Right lobe of liver (tissue), 6 donors: Measurements from ENCODE around the gene SFXN3. TPM values are rescaled to one million over a fixed set of nuclear protein-coding genes. Genes with fewer than 3 reads are reported as not detected.

Experiments
- ATAC-seq, 4 donors: fragments of 200-7000 bp; cut with Tn5 transposase; one replicate each; pipeline ENCODE4 v1.9.1; 2020; ENCODE audit warnings: mild to moderate bottlenecking in 4 of 4, moderate library complexity in 4 of 4
- DNase-seq, 3 donors: peaks; one replicate each; pipeline ENCODE4 v3.0.0-alpha.2; 2020
- H3K27ac ChIP-seq, 3 donors: fragments of 200-600 bp; one replicate each; pipeline ENCODE4 v1.8.0; 2022
- H3K27me3 ChIP-seq, 2 donors: fragments of 200-600 bp; one replicate each; pipeline ENCODE4 v1.8.0; 2022
- H3K36me3 ChIP-seq, 4 donors: fragments of 200-600 bp; sonication (generic) in 1 of 4; one replicate each; pipeline versions ENCODE4 v1.5.1 to v1.8.0; 2017 to 2022; ENCODE audit warnings: control low read depth in 1 of 4
- H3K4me1 ChIP-seq, 4 donors: fragments of 200-600 bp; sonication (generic) in 1 of 4; one replicate each; pipeline versions ENCODE4 v1.5.1 to v1.8.0; 2017 to 2022; ENCODE audit warnings: control low read depth in 1 of 4
- H3K4me3 ChIP-seq, 3 donors: fragments of 200-600 bp; one replicate each; pipeline ENCODE4 v1.8.0; 2022
- H3K9me3 ChIP-seq, 4 donors: fragments of 200-600 bp; sonication (generic) in 1 of 4; one replicate each; pipeline versions ENCODE4 v1.5.1 to v1.8.0; 2017 to 2022; ENCODE audit warnings: control low read depth in 1 of 4
- POLR2A ChIP-seq: fragments of 450-650 bp; IDR thresholded peaks from one replicate; pipeline ENCODE4 v1.6.1; 2017; ENCODE audit warnings: antibody characterized with exemption, mild to moderate bottlenecking
- WGBS: methylation state at CpG from one replicate; pipeline ENCODE4 v1.1.6; 2018; ENCODE audit warnings: low coverage, low lambda C conversion rate; ENCODE audit not compliant: insufficient coverage; ENCODE audit errors: missing lambda C conversion rate; 5-methylcytosine and 5-hydroxymethylcytosine counted together
- intact Hi-C, 2 donors: fragments of 100-400 bp; cut with DNase I; formaldehyde crosslinking; loops; one replicate each; pipeline versions ENCODE4 v1.11.2 to v1.14.1; 2022
- total RNA-seq, 6 experiments: library from RNA; depleted of rRNA in 2 of 6; stranded (reverse); fragments of >200 nt in 2 of 6; fragmentation: NEBNext Ultra II Directional in 3 of 6; extraction: Animal tissue kit (Norgen Biotek cat#: 25700) in 3 of 6; gene quantifications; one replicate each; pipeline versions ENCODE4 v1.1.0 to v1.2.4, GENCODE V29; 2016 to 2023
- TF ChIP-seq, protein P1 (sequence below), 4 donors: fragments of 200-600 bp in 3 of 4; fragments of 450-650 bp in 1 of 4; IDR thresholded peaks; one replicate each; pipeline versions ENCODE4 v1.5.1 to v1.8.0; 2016 to 2022; ENCODE audit warnings: antibody characterized with exemption in 4 of 4, mild to moderate bottlenecking in 2 of 4
- donor health status: DM: no; HTN: yes; CAD: no.
- donor health status: DM: no; HTN: no; CAD: no.
- donor health status: DM: no; HTN: no; CAD: no.
- donor health status: DM: no; HTN: yes; CAD: no.
- donor health status: DM: no; HTN: yes; CAD: no.

Gene SFXN3
- total RNA-seq, 6 experiments from 2014 or later, result 4.0 to 17.0 (median 7.6) TPM

DNA sequence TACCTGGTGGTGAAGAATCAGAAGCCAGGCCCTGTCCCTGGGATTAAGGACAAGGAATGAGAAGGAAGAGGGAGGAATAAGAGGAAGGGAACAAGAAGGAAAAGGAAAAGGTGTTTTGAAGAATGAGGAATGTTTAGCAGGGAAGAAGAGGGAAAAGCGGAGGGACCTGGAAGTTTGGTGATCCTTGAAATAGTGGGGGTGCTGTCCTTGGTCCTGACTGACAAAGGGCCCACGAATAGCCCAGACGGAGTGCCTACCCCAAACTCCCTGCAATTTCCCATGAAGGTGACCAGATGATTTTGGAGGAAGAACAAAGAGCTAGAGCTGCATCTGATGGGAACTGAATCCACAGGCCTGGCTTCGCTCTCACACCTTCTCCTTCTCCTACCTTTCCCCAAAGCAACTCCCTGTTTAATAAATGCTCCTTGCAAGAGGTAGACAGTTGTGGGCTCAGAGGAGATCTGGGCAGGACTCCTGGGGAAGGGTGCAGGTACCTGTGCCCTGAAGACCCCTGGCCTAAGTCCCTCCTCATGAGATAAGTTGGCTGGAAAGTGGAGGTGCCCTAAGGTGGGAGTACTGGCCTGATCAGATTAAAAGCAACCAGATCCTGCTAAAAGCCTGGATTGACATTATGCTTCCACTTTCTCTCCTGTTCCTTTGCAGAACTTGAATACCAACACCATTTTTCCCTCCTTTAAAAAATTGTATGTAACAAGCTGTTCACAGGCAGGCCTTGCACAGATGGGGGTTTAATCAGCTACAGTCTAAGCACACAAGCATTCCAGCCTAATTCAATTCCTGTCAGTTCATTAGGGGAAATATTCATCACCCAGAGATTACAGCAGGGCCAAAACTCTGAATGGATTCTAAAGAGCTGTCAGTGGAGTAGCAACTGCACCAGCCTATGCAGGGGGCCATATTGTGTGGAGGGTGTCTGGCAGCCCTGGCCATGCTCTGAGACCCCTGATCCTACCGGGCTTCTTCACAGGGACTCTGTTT, 50.2 kb downstream of the SFXN3 start:
- no peak for ATAC-seq
- WGBS, result 34% methylated on average over 5 of the region's 5 CpGs
- H3K4me1 ChIP-seq, result no peaks in the 10 kb centered on the region

DNA sequence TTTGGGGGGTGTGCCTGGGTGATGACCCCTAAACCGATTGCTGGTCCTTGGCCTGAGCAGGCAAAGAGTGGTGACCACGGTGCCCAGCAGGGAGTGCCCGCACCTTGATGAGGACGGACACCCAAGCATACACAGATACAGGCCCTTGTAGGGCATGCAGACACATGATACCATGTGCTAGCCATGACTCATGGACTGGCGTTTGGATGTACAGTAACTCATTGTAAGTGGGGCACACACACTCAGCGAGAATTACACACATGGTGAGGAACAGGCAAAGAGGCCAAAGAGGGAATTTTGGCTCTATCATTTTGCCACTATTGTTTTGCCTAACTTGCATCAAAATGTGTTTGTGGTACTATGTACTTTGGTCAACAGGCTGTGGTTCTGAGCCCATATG, 54.8 kb downstream of the SFXN3 start:
- DNase-seq (no peak), ATAC-seq (no peak)
- H3K27ac ChIP-seq, result no peak overlapping the region
- no peak overlapping the region for H3K4me3 ChIP-seq
- intact Hi-C loops, result no loop called here
- no peaks in the 10 kb centered on the region for H3K4me1 ChIP-seq
- H3K36me3 ChIP-seq, result no peaks in the 10 kb centered on the region
- 67% methylated on average over 2 of the region's 6 CpGs for WGBS
- H3K27me3 ChIP-seq, result no peaks in the 10 kb centered on the region
- TF ChIP-seq, protein P1, sequence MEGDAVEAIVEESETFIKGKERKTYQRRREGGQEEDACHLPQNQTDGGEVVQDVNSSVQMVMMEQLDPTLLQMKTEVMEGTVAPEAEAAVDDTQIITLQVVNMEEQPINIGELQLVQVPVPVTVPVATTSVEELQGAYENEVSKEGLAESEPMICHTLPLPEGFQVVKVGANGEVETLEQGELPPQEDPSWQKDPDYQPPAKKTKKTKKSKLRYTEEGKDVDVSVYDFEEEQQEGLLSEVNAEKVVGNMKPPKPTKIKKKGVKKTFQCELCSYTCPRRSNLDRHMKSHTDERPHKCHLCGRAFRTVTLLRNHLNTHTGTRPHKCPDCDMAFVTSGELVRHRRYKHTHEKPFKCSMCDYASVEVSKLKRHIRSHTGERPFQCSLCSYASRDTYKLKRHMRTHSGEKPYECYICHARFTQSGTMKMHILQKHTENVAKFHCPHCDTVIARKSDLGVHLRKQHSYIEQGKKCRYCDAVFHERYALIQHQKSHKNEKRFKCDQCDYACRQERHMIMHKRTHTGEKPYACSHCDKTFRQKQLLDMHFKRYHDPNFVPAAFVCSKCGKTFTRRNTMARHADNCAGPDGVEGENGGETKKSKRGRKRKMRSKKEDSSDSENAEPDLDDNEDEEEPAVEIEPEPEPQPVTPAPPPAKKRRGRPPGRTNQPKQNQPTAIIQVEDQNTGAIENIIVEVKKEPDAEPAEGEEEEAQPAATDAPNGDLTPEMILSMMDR (IDR thresholded peaks at IDR 0.05), result no peak
- no peak for TF ChIP-seq POLR2A
- H3K9me3 ChIP-seq, result no peaks in the 10 kb centered on the region

More for the DNA sequence above, 50.2 kb downstream of the SFXN3 start:
- DNase-seq, result no peak
- H3K27me3 ChIP-seq, result no peaks in the 10 kb centered on the region
- no peak overlapping the region for H3K27ac ChIP-seq
- H3K9me3 ChIP-seq, result no peaks in the 10 kb centered on the region
- no peaks in the 10 kb centered on the region for H3K36me3 ChIP-seq
- TF ChIP-seq POLR2A, result no peak
- TF ChIP-seq, protein P1 (IDR thresholded peaks at IDR 0.05), result no peak
- intact Hi-C loops, result no loop called here
- no peak overlapping the region for H3K4me3 ChIP-seq

DNA sequence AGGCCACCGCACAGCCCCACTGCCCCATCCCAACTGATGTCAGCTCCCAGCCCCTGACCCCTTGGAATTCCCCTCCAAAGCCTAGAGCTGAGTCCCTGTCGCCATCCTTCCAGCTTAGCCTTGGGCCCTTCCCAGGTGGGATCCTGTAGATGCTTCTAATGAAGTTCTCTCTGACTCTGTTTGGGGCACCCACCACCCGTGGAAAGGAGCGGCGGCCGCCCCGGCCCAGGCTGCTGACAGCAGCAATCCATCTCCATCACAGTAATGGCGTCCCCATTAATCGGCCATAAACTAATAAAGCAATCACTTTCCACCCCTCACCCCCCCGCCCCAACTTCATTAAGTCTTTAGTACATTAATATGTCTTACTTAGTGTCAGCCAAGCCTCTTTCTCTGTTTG, 56.3 kb downstream of the SFXN3 start:
- Histone ChIP-seq H3K4me3 (no peak overlapping the region), H3K27ac (no peak overlapping the region), H3K4me1 (no peaks in the 10 kb centered on the region), H3K27me3 (no peaks in the 10 kb centered on the region), H3K36me3 (no peaks in the 10 kb centered on the region), H3K9me3 (no peaks in the 10 kb centered on the region)
- DNase-seq, result no peak
- TF ChIP-seq, protein P1 (IDR thresholded peaks at IDR 0.05), result no peak
- intact Hi-C loops, result no loop called here
- no peak for ATAC-seq
- 88% methylated on average over 4 of the region's 10 CpGs for WGBS

DNA sequence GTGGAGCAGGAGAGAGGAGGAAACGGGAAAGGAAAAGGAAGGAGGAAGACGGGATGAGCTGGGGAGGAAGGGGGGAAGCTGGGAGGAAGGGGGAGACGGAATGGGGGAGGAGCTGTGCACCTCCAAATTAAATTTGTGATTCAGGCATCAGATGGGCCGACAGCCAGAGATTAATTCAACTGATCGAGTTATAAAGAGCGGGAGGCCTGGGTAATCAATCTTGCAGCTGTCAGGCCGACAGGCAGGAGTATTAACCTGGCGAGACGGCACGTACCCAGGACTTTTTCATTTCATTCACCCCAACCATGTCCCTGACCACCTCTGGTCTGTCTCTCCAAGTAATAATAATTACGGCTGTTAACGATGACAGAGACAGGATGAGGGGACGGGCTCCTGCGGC, 56.9 kb downstream of the SFXN3 start:
- no peak overlapping the region for H3K27ac ChIP-seq
- 41% methylated on average over 13 of the region's 14 CpGs for WGBS
- intact Hi-C loops, result no loop called here
- no peaks in the 10 kb centered on the region for H3K36me3 ChIP-seq
- H3K9me3 ChIP-seq, result no peaks in the 10 kb centered on the region
- peaks cover 0 to 4% (median 0%) of the 10 kb centered on the region in 4 donors for H3K4me1 ChIP-seq
- no peak for ATAC-seq
- H3K27me3 ChIP-seq, result no peaks in the 10 kb centered on the region
- no peak overlapping the region for H3K4me3 ChIP-seq
- DNase-seq, result no peak
- TF ChIP-seq, protein P1 (IDR thresholded peaks at IDR 0.05), result no peak
- no peak for TF ChIP-seq POLR2A
